AG04449 (cell line): Measurements from ENCODE around the gene SLTM.

Source experiments
- CTCF ChIA-PET: fragments of 350-600 bp; formaldehyde crosslinking; extraction: SDS; loops from one replicate; lab custom pipeline; 2021; ENCODE audit warnings: antibody characterized with exemption; lab: Yijun Ruan, JAX
- POLR2A ChIA-PET: fragments of 400-600, 350-600 bp; formaldehyde crosslinking; extraction: SDS; loops from one replicate; lab custom pipeline; 2020; ENCODE audit warnings: antibody characterized with exemption, inconsistent platforms; lab: Yijun Ruan, JAX
- DNase-seq: peaks from one replicate; pipeline ENCODE4 v3.0.0-alpha.2; 2010; ENCODE audit warnings: low read depth, low spot score
- H3K4me3 ChIP-seq: 2 replicates; pipeline ENCODE4 v1.5.1; 2011; ENCODE audit warnings: low read depth, mild to moderate bottlenecking, control low read depth, low read length
- TF ChIP-seq, protein P1 (sequence below): IDR thresholded peaks from one replicate; pipeline ENCODE4 v1.5.1; 2011; ENCODE audit warnings: mild to moderate bottlenecking, moderate library complexity, low read length, control low read depth, inconsistent platforms; ENCODE audit not compliant: insufficient read depth; ENCODE audit errors: missing control alignments

The SLTM gene

GRCh38 chr15:58933281-58934113 lies at the start of gene SLTM:
SLTM (minus strand) TSS chr15:58933679; CDS start chr15:58933565, 114 bp downstream.
- TF ChIP-seq, protein P1, sequence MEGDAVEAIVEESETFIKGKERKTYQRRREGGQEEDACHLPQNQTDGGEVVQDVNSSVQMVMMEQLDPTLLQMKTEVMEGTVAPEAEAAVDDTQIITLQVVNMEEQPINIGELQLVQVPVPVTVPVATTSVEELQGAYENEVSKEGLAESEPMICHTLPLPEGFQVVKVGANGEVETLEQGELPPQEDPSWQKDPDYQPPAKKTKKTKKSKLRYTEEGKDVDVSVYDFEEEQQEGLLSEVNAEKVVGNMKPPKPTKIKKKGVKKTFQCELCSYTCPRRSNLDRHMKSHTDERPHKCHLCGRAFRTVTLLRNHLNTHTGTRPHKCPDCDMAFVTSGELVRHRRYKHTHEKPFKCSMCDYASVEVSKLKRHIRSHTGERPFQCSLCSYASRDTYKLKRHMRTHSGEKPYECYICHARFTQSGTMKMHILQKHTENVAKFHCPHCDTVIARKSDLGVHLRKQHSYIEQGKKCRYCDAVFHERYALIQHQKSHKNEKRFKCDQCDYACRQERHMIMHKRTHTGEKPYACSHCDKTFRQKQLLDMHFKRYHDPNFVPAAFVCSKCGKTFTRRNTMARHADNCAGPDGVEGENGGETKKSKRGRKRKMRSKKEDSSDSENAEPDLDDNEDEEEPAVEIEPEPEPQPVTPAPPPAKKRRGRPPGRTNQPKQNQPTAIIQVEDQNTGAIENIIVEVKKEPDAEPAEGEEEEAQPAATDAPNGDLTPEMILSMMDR = no peak
- peak within 1 kb of the TSS; percentile 80 for H3K4me3 ChIP-seq
- ChIA-PET POLR2A (no interaction called here), CTCF (interaction anchor here (1.0 to 2.0 kb wide), 5 partner anchors 10 to 113 kb away, joined by 3 to 6 read pairs (median 3); no protein-coding TSS in a partner anchor)
- peak; percentile 76 for DNase-seq

DNA sequence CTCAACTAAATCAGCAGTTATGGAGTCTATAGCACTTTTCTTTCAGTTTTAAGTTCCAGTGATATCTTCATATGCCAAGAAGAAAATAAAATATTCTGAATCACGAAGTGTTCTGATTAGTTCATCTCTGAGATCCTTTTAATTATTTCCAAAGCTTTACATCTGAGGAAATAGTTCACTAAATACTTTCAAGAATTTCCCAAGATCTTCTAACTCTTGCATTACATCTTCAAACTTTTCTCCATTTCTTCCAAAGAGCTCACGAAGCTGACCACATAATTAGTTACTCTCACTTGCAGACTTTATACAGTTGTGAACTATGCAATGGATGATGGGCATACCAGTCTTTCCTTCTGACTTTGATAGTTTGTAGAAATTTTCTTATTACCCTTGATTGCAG lies 49.8 kb upstream of the SLTM start:
- TF ChIP-seq, protein P1 = no peak
- ChIA-PET CTCF (interaction anchor here (1.0 to 3.1 kb wide), 4 partner anchors 27 to 546 kb away, joined by 3 to 15 read pairs (median 4); no protein-coding TSS in a partner anchor), POLR2A (no interaction called here)
- DNase-seq = no peak
- no peak overlapping the region for H3K4me3 ChIP-seq

DNA sequence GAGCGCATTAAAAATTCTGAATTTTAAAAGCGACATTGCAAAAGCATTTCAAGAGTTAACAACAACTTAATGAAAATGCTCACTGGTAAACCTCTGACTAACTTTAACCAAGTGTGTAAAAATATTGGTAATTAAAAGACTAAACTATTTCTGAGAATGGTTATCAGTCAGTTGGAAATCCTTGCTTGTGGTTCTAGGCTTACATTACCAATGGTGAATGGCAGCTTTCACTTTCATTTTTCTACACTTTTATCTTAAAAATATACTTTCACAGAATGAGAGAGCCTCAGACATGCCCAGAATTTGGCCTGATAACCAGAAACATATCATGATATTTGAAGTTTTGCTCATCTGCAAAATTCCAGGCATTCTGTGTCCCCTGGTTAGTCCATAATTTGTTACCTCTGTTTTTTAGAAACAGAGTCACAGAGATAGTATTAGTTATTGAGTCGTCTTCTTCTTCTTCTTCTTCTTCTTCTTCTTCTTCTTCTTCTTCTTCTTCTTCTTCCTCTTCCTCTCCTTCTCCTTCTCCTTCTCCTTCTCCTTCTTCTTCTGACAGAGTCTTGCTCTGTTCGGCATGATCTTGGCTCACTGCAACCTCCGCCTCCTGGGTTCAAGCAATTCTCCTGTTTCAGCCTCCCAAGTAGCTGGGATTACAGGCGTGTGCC lies 48.5 kb upstream of the SLTM start:
- H3K4me3 ChIP-seq = no peak overlapping the region
- POLR2A ChIA-PET = no interaction called here

DNA sequence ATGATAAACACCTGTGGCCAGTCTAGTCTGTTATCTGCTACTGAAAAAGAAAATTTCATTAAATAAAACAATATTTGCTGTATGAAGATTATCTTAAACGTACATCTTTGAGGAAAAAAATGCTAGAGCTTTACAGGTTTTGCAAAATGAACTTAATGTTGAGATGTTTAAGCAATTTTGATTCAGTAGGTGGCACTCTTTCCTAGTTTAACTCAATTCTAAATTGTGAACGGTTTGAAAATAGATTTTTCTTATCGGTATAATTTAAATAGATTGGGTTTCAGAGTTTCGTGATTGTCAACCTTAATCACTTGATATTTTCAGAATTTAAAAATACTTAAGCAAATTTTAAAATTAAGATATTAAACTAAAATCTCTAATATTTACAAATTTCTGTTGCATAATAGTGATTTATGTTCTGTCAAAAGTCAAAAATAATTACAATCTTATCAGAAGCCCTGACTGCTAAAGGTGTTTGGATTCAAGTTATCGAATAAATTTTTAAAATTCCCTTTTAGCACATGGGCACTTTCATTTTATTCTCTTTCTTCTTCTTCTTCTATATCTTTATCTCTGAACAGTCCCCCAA lies 47.0 kb upstream of the SLTM start:
- CTCF ChIA-PET = interaction anchor here (0.6 to 3.3 kb wide), 23 partner anchors 8 to 771 kb away, joined by 3 to 32 read pairs (median 3); no protein-coding TSS in a partner anchor
- no peak for DNase-seq
- H3K4me3 ChIP-seq = no peak overlapping the region
- POLR2A ChIA-PET = no interaction called here
- TF ChIP-seq, protein P1 = peak; percentile 21

More for the DNA sequence above, 48.5 kb upstream of the SLTM start:
- CTCF ChIA-PET = interaction anchor here (1.0 to 3.1 kb wide), 2 partner anchors 13 to 547 kb away, joined by 3 to 15 read pairs; no protein-coding TSS in a partner anchor
- no peak for DNase-seq
- TF ChIP-seq, protein P1 = no peak

- ChIA-PET POLR2A (no interaction called here), CTCF (interaction anchor here (0.6 to 3.3 kb wide), 6 partner anchors 20 to 551 kb away, joined by 3 to 32 read pairs (median 12); no protein-coding TSS in a partner anchor)
- no peak overlapping the region for H3K4me3 ChIP-seq
- TF ChIP-seq, protein P1 = no peak
- no peak for DNase-seq
Measured at GRCh38 chr15:58977887-58978286, 44.4 kb upstream of the SLTM start.

GRCh38 chr15:58967479-58967878 lies 34.0 kb upstream of the SLTM start:
- ChIA-PET POLR2A (no interaction called here), CTCF (interaction anchor here (0.8 to 2.6 kb wide), 5 partner anchors 8 to 562 kb away, joined by 4 to 15 read pairs (median 5); no protein-coding TSS in a partner anchor)
- TF ChIP-seq, protein P1 = no peak
- H3K4me3 ChIP-seq = no peak overlapping the region
- no peak for DNase-seq
